Neural cell (in vitro differentiated cells): Measurements from ENCODE around the gene RPL12. TPM values are rescaled to one million over a fixed set of nuclear protein-coding genes. Genes with fewer than 3 reads are reported as not detected.

ENCODE experiments used
- H2AFZ ChIP-seq: fragments of 200-600, 300-800 bp; sonication (generic), shearing (Covaris generic); 2 replicates; pipeline ENCODE4 v1.6.0; 2014; ENCODE audit warnings: low read depth, mild to moderate bottlenecking, antibody characterized with exemption, low read length, moderate library complexity
- H3F3A ChIP-seq: fragments of 200-600 bp; shearing (Covaris generic); 2 replicates; pipeline ENCODE4 v1.6.1; 2016; ENCODE audit warnings: mild to moderate bottlenecking, moderate library complexity, mixed read lengths, antibody characterized with exemption, low read length; ENCODE audit not compliant: insufficient read depth, poor library complexity, severe bottlenecking
- H3K27ac ChIP-seq: fragments of 200-600, 300-800 bp; sonication (generic), shearing (Covaris generic); 2 replicates; pipeline ENCODE4 v1.5.1; 2014; ENCODE audit warnings: mild to moderate bottlenecking, low read length, moderate library complexity
- H3K27me3 ChIP-seq: fragments of 300-800, 200-600 bp; sonication (generic), shearing (Covaris generic); 2 replicates; pipeline ENCODE4 v1.6.0; 2014; ENCODE audit warnings: mild to moderate bottlenecking, low read depth, low read length, moderate library complexity; ENCODE audit not compliant: insufficient read depth
- H3K36me3 ChIP-seq: fragments of 300-800, 200-600 bp; sonication (generic), shearing (Covaris generic); 2 replicates; pipeline ENCODE4 v1.5.1; 2014; ENCODE audit warnings: mild to moderate bottlenecking, antibody characterized with exemption, low read length, moderate library complexity; ENCODE audit not compliant: insufficient read depth
- H3K4me2 ChIP-seq: fragments of 300-800, 200-600 bp; sonication (generic), shearing (Covaris generic); 2 replicates; pipeline ENCODE4 v1.6.0; 2014; ENCODE audit warnings: mild to moderate bottlenecking, low read length
- H3K4me3 ChIP-seq: fragments of 300-800, 200-600 bp; sonication (generic), shearing (Covaris generic); 2 replicates; pipeline ENCODE4 v1.5.1; 2014; ENCODE audit warnings: mild to moderate bottlenecking, low read length, moderate library complexity
- H3K79me2 ChIP-seq: fragments of 200-600 bp; shearing (Covaris generic); replicated peaks from 2 replicates; pipeline ENCODE4 v1.6.0; 2014; ENCODE audit warnings: mild to moderate bottlenecking, low read length, moderate library complexity; ENCODE audit not compliant: insufficient read depth
- H3K9ac ChIP-seq: fragments of 300-800, 200-600 bp; sonication (generic), shearing (Covaris generic); 2 replicates; pipeline ENCODE4 v1.6.1; 2016; ENCODE audit warnings: mild to moderate bottlenecking, low read length, mixed read lengths
- H3K9me2 ChIP-seq: fragments of 200-600 bp; shearing (Covaris generic); 2 replicates; pipeline ENCODE4 v1.6.1; 2016; ENCODE audit warnings: mild to moderate bottlenecking, low read length, mixed read lengths; ENCODE audit not compliant: insufficient read depth
- H3K9me3 ChIP-seq: fragments of 200-600, 300-800 bp; sonication (generic), shearing (Covaris generic); 2 replicates; pipeline ENCODE4 v1.6.1; 2016; ENCODE audit warnings: mild to moderate bottlenecking, mixed run types, low read length, moderate library complexity, mixed read lengths
- H4K20me1 ChIP-seq: fragments of 200-600 bp; shearing (Covaris generic); 2 replicates; pipeline ENCODE4 v1.6.1; 2016; ENCODE audit warnings: mild to moderate bottlenecking, mixed run types; ENCODE audit not compliant: insufficient read depth
- CTCF ChIP-seq: fragments of 450-650 bp; IDR thresholded peaks from 2 replicates; pipeline ENCODE4 v1.5.1; 2014; ENCODE audit warnings: antibody characterized with exemption, mild to moderate bottlenecking, moderate library complexity; ENCODE audit not compliant: poor library complexity, severe bottlenecking
- EP300 ChIP-seq: fragments of 450-650 bp; conservative IDR thresholded peaks from 2 replicates; pipeline ENCODE4 v1.6.1; 2014; ENCODE audit warnings: antibody characterized with exemption, mild to moderate bottlenecking, moderate library complexity; ENCODE audit not compliant: poor library complexity, severe bottlenecking
- EZH2 ChIP-seq: fragments of 200-600, 300-800 bp; shearing (Covaris generic), sonication (generic); IDR thresholded peaks from 2 replicates; pipeline ENCODE4 v1.6.1; 2014; ENCODE audit warnings: antibody characterized with exemption, low read length, borderline replicate concordance, mild to moderate bottlenecking; ENCODE audit not compliant: insufficient read depth, poor library complexity, severe bottlenecking
- MXI1 ChIP-seq: fragments of 450-650 bp; conservative IDR thresholded peaks from 2 replicates; pipeline ENCODE4 v1.6.1; 2014; ENCODE audit warnings: antibody characterized with exemption, mild to moderate bottlenecking; ENCODE audit not compliant: poor library complexity, severe bottlenecking
- POLR2AphosphoS5 ChIP-seq: IDR thresholded peaks from 2 replicates; pipeline ENCODE4 v1.6.1; 2012
- RAD21 ChIP-seq: fragments of 450-650 bp; conservative IDR thresholded peaks from 2 replicates; pipeline ENCODE4 v1.6.1; 2014; ENCODE audit warnings: antibody characterized with exemption, mild to moderate bottlenecking, moderate library complexity
- SMC3 ChIP-seq: fragments of 450-650 bp; conservative IDR thresholded peaks from 2 replicates; pipeline ENCODE4 v1.6.1; 2014; ENCODE audit warnings: antibody characterized with exemption, mild to moderate bottlenecking, moderate library complexity; ENCODE audit not compliant: poor library complexity
- TAF1 ChIP-seq: IDR thresholded peaks from 2 replicates; pipeline ENCODE4 v1.6.1; 2012; ENCODE audit warnings: low read depth
- polyA plus RNA-seq: library from polyadenylated mRNA; depleted of rRNA; stranded (reverse); fragments of >200 nt; gene quantifications from 2 replicates; pipeline ENCODE4 v1.2.3, GENCODE V29; 2014
- TF ChIP-seq, protein P1 (sequence below): IDR thresholded peaks from 2 replicates; pipeline ENCODE4 v1.6.1; 2012; ENCODE audit warnings: borderline replicate concordance

The RPL12 gene
- polyA plus RNA-seq, 1 donor from 2014 or later = 862 TPM

DNA sequence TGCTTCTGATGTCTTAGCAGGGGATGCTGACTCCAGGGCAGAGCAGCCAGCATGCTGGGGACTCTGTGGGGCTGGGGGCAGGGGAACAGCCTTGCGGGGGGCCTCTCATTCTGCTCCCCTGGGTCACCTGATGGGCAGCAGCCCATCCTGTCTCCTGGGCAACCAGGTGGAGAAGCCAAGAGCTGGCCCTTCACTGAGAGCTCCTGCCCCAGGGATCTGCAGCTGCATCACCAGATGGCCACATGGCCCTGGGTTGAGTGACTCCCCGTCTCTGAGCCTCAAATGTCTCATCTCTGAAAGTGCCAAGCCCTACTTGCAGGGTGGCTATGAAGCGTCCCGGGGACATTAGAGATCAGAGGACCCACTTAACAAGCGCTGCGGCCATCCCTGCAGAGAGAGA, 49.2 kb upstream of the RPL12 start:
- H3K4me2 ChIP-seq = no peak overlapping the region
- no peaks in the 10 kb centered on the region for H3K36me3 ChIP-seq
- TF ChIP-seq EZH2 = no peak
- TF ChIP-seq POLR2AphosphoS5 = no peak
- no peak for TF ChIP-seq MXI1
- TF ChIP-seq EP300 = no peak
- TF ChIP-seq RAD21 = no peak
- TF ChIP-seq TAF1 = no peak
- TF ChIP-seq, protein P1, sequence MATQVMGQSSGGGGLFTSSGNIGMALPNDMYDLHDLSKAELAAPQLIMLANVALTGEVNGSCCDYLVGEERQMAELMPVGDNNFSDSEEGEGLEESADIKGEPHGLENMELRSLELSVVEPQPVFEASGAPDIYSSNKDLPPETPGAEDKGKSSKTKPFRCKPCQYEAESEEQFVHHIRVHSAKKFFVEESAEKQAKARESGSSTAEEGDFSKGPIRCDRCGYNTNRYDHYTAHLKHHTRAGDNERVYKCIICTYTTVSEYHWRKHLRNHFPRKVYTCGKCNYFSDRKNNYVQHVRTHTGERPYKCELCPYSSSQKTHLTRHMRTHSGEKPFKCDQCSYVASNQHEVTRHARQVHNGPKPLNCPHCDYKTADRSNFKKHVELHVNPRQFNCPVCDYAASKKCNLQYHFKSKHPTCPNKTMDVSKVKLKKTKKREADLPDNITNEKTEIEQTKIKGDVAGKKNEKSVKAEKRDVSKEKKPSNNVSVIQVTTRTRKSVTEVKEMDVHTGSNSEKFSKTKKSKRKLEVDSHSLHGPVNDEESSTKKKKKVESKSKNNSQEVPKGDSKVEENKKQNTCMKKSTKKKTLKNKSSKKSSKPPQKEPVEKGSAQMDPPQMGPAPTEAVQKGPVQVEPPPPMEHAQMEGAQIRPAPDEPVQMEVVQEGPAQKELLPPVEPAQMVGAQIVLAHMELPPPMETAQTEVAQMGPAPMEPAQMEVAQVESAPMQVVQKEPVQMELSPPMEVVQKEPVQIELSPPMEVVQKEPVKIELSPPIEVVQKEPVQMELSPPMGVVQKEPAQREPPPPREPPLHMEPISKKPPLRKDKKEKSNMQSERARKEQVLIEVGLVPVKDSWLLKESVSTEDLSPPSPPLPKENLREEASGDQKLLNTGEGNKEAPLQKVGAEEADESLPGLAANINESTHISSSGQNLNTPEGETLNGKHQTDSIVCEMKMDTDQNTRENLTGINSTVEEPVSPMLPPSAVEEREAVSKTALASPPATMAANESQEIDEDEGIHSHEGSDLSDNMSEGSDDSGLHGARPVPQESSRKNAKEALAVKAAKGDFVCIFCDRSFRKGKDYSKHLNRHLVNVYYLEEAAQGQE = no peak
- no peak for TF ChIP-seq CTCF
- TF ChIP-seq SMC3 = no peak
- no peak overlapping the region for H3K27ac ChIP-seq
- H3K27me3 ChIP-seq = no peaks in the 10 kb centered on the region
- H3F3A ChIP-seq = no peaks in the 10 kb centered on the region
- no peak overlapping the region for H2AFZ ChIP-seq
- no peak overlapping the region for H3K9ac ChIP-seq
- no peaks in the 10 kb centered on the region for H3K9me2 ChIP-seq
- H4K20me1 ChIP-seq = no peaks in the 10 kb centered on the region
- no peaks in the 10 kb centered on the region for H3K9me3 ChIP-seq
- H3K4me3 ChIP-seq = no peak overlapping the region
- H3K79me2 ChIP-seq = no peaks in the 10 kb centered on the region

- no peak overlapping the region for H3K4me2 ChIP-seq
- H3K4me3 ChIP-seq = no peak overlapping the region
- no peaks in the 10 kb centered on the region for H4K20me1 ChIP-seq
- no peaks in the 10 kb centered on the region for H3K79me2 ChIP-seq
- no peak overlapping the region for H3K27ac ChIP-seq
- H2AFZ ChIP-seq = no peak overlapping the region
- no peaks in the 10 kb centered on the region for H3K9me2 ChIP-seq
- H3K9me3 ChIP-seq = no peaks in the 10 kb centered on the region
- H3K9ac ChIP-seq = no peak overlapping the region
- no peaks in the 10 kb centered on the region for H3K36me3 ChIP-seq
- no peaks in the 10 kb centered on the region for H3K27me3 ChIP-seq
- H3F3A ChIP-seq = no peaks in the 10 kb centered on the region
- TF ChIP-seq EP300 (no peak), MXI1 (no peak), CTCF (no peak), TAF1 (no peak), POLR2AphosphoS5 (no peak)
- TF ChIP-seq, protein P1 = no peak
These were observed 47.1 kb upstream of the RPL12 start for GRCh38 chr9:127498298-127498697.
